ENCODE data around the gene AHNAK. TPM values are rescaled to one million over a fixed set of nuclear protein-coding genes. Genes with fewer than 3 reads are reported as not detected.

The AHNAK gene
- total RNA-seq, 2 donors from 2014 or later = 458 to 631 TPM

GRCh38 chr11:62404435-62404834 is 142.2 kb downstream of the AHNAK start:
- Histone ChIP-seq H3K4me1 (no peaks in the 10 kb centered on the region), H3K9ac (ENCODE audit: low read depth in 2 of 2, low read length in 2 of 2) (no peak overlapping the region)

GRCh38 chr11:62402960-62403730 is 143.5 kb downstream of the AHNAK start:
- Histone ChIP-seq H3K36me3 (no peaks in the 10 kb centered on the region), H3K9me3 (no peaks in the 10 kb centered on the region), H3K27ac (no peak overlapping the region), H3K27me3 (no peaks in the 10 kb centered on the region), H3K9ac (ENCODE audit: low read depth in 2 of 2, low read length in 2 of 2) (no peak overlapping the region), H3K4me1 (no peaks in the 10 kb centered on the region), H3K4me3 (no peak overlapping the region)
- DNase-seq = no peak
- intact Hi-C loops (cut with DNase I) = loop anchor here (5.0 kb wide), 1 partner anchor 154 kb away; no protein-coding TSS in a partner anchor
- TF ChIP-seq CTCF (IDR thresholded peaks at IDR 0.05) = no peak

More at GRCh38 chr11:62404435-62404834, 142.2 kb downstream of the AHNAK start:
- TF ChIP-seq CTCF (IDR thresholded peaks at IDR 0.05) = no peak
- DNase-seq = no peak
- intact Hi-C loops (cut with DNase I) = loop anchor here (5.0 kb wide), 1 partner anchor 153 kb away; no protein-coding TSS in a partner anchor
- no peaks in the 10 kb centered on the region for H3K9me3 ChIP-seq
- no peaks in the 10 kb centered on the region for H3K27me3 ChIP-seq
- no peaks in the 10 kb centered on the region for H3K36me3 ChIP-seq
- no peak overlapping the region for H3K27ac ChIP-seq
- H3K4me3 ChIP-seq = no peak overlapping the region

- H3K27me3 ChIP-seq = no peaks in the 10 kb centered on the region
- no peak overlapping the region for H3K4me3 ChIP-seq
- no peak for TF ChIP-seq CTCF (IDR thresholded peaks at IDR 0.05)
- H3K4me1 ChIP-seq = no peaks in the 10 kb centered on the region
- peak overlapping the region; percentile 47 for H3K27ac ChIP-seq
- H3K9ac ChIP-seq (ENCODE audit: low read depth in 2 of 2, low read length in 2 of 2) = peak overlapping the region; percentile 33 to 59
- no peaks in the 10 kb centered on the region for H3K36me3 ChIP-seq
- no peaks in the 10 kb centered on the region for H3K9me3 ChIP-seq
- intact Hi-C loops (cut with DNase I) = loop anchor here (5.0 kb wide), 1 partner anchor 155 kb away; no protein-coding TSS in a partner anchor
- DNase-seq = peak; percentile 61
Observed at GRCh38 chr11:62402226-62402959, 144.2 kb downstream of the AHNAK start.

GRCh38 chr11:62401811-62402210 is 144.8 kb downstream of the AHNAK start:
- no peak for TF ChIP-seq CTCF (IDR thresholded peaks at IDR 0.05)
- Histone ChIP-seq H3K36me3 (no peaks in the 10 kb centered on the region), H3K9ac (ENCODE audit: low read depth in 2 of 2, low read length in 2 of 2) (peak overlapping the region; percentile 33 to 36), H3K4me1 (no peaks in the 10 kb centered on the region), H3K4me3 (no peak overlapping the region), H3K27me3 (no peaks in the 10 kb centered on the region), H3K27ac (peak overlapping the region; percentile 47), H3K9me3 (no peaks in the 10 kb centered on the region)
- intact Hi-C loops (cut with DNase I) = loop anchor here (5.0 kb wide), 1 partner anchor 155 kb away; no protein-coding TSS in a partner anchor
- DNase-seq = no peak

- Histone ChIP-seq H3K36me3 (no peaks in the 10 kb centered on the region), H3K9ac (ENCODE audit: low read depth in 2 of 2, low read length in 2 of 2) (peak overlapping the region; percentile 33 to 36), H3K27ac (peak overlapping the region; percentile 47), H3K4me1 (no peaks in the 10 kb centered on the region), H3K27me3 (no peaks in the 10 kb centered on the region), H3K4me3 (no peak overlapping the region), H3K9me3 (no peaks in the 10 kb centered on the region)
- intact Hi-C loops (cut with DNase I) = loop anchor here (5.0 kb wide), 1 partner anchor 156 kb away; no protein-coding TSS in a partner anchor
- TF ChIP-seq CTCF (IDR thresholded peaks at IDR 0.05) = no peak
- DNase-seq = no peak
Observed at GRCh38 chr11:62401356-62401755, 145.2 kb downstream of the AHNAK start.
